Neural progenitor cell (in vitro differentiated cells): ENCODE data around the gene CISD3. TPM values are rescaled to one million over a fixed set of nuclear protein-coding genes. Genes with fewer than 3 reads are reported as not detected.
A peak's percentile ranks its signal among the peaks of the same experiment; 100 is the strongest.
"Not testable (repeated sequence)": the region's sequence is repeated elsewhere in the genome, so short reads cannot be mapped to it uniquely, and the experiment has no call there.

Experiments
- DNase-seq: peaks from one replicate; pipeline ENCODE4 v3.0.0-alpha.2; 2016; ENCODE audit warnings: low spot score
- H2AFZ ChIP-seq: fragments of 200-600 bp; sonication (generic); replicated peaks from 2 replicates; pipeline ENCODE4 v1.6.1; 2016; ENCODE audit warnings: antibody characterized with exemption
- H3F3A ChIP-seq: fragments of 200-600 bp; sonication (generic); 2 replicates; pipeline ENCODE4 v1.6.1; 2016; ENCODE audit warnings: antibody characterized with exemption, low read depth
- H3K27ac ChIP-seq: fragments of 200-600 bp; sonication (generic); 2 replicates; pipeline ENCODE4 v1.5.1; 2016; ENCODE audit warnings: mild to moderate bottlenecking
- H3K27me3 ChIP-seq: fragments of 200-600 bp; sonication (generic); 2 replicates; pipeline ENCODE4 v1.6.1; 2016; ENCODE audit warnings: mild to moderate bottlenecking, moderate library complexity
- H3K36me3 ChIP-seq: fragments of 200-600 bp; sonication (generic); 2 replicates; pipeline ENCODE4 v1.5.1; 2016
- H3K4me1 ChIP-seq: fragments of 200-600 bp; sonication (generic); 2 replicates; pipeline ENCODE4 v1.6.1; 2016; ENCODE audit warnings: mixed run types
- H3K4me2 ChIP-seq: fragments of 200-600 bp; sonication (generic); 2 replicates; pipeline ENCODE4 v1.6.1; 2016
- H3K4me3 ChIP-seq: fragments of 200-600 bp; sonication (generic); 2 replicates; pipeline ENCODE4 v1.5.1; 2016
- H3K79me2 ChIP-seq: fragments of 200-600 bp; sonication (generic); 2 replicates; pipeline ENCODE4 v1.6.1; 2016; ENCODE audit warnings: low read depth
- H3K9ac ChIP-seq: fragments of 200-600 bp; sonication (generic); 2 replicates; pipeline ENCODE4 v1.6.1; 2016
- H3K9me3 ChIP-seq: fragments of 200-600 bp; sonication (generic); 2 replicates; pipeline ENCODE4 v1.5.1; 2016; ENCODE audit warnings: low read depth
- H4K20me1 ChIP-seq: fragments of 200-600 bp; sonication (generic); 2 replicates; pipeline ENCODE4 v1.6.1; 2016; ENCODE audit warnings: low read depth
- H3K27ac Mint-ChIP-seq: 3 replicates; pipeline ENCODE4 v1.8.0; 2021; ENCODE audit warnings: mixed read lengths
- H3K27me3 Mint-ChIP-seq: 2 replicates; pipeline ENCODE4 v1.8.0; 2022; ENCODE audit warnings: low read depth, mild to moderate bottlenecking, inconsistent platforms, moderate library complexity, mixed read lengths; ENCODE audit not compliant: insufficient read depth
- H3K36me3 Mint-ChIP-seq: 3 replicates; pipeline ENCODE4 v1.8.0; 2021; ENCODE audit warnings: mixed read lengths
- H3K4me1 Mint-ChIP-seq: 3 replicates; pipeline ENCODE4 v1.8.0; 2021; ENCODE audit warnings: mixed read lengths
- H3K4me3 Mint-ChIP-seq: 3 replicates; pipeline ENCODE4 v1.8.0; 2021; ENCODE audit warnings: mild to moderate bottlenecking, moderate library complexity, mixed read lengths
- H3K9me3 Mint-ChIP-seq: 3 replicates; pipeline ENCODE4 v1.8.0; 2020; ENCODE audit warnings: mixed read lengths
- EZH2 ChIP-seq: fragments of 200-600 bp; sonication (generic); IDR thresholded peaks from 2 replicates; pipeline ENCODE4 v1.6.1; 2017; ENCODE audit warnings: antibody characterized with exemption, mild to moderate bottlenecking, moderate library complexity
- EZH2phosphoT487 ChIP-seq: fragments of 200-600 bp; sonication (generic); IDR thresholded peaks from 2 replicates; pipeline ENCODE4 v1.6.1; 2017; ENCODE audit warnings: antibody characterized with exemption
- total RNA-seq: library from RNA; depleted of rRNA; stranded (reverse); fragments of >200 nt; gene quantifications from 2 replicates; pipeline ENCODE4 v1.2.3, GENCODE V29; 2015; ENCODE audit warnings: low replicate concordance
- TF ChIP-seq, protein P1 (sequence below): fragments of 200-600 bp; sonication (generic); IDR thresholded peaks from 2 replicates; pipeline ENCODE4 v1.5.1; 2017; ENCODE audit warnings: antibody characterized with exemption, mild to moderate bottlenecking

CISD3 gene
- total RNA-seq, 1 donor from 2014 or later: 0.60 TPM

DNA sequence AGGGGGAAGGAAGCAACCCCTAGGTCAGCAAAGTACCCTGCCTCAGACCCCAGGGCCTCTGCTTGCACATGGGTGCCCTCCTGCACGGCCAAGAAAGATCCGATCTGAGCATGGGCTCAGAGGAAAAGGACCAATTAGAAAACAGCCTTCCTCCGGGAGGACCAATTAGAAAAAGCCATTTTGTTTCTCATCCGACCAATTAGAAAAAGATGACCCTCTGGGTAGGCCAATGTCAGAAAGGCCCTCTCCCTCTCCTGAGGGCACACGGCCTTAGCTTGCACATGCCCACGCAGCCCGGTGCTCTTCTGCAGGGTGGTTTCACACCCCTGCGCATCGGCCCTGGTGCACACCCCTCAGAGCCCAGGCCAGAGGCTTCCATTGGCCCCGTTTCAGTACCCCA lies 5.1 kb upstream of the CISD3 start:
- Mint-ChIP-seq H3K9me3 (no peaks in the 10 kb centered on the region), H3K27ac (no peak overlapping the region), H3K4me1 (peaks cover 23% of the 10 kb centered on the region), H3K4me3 (no peak overlapping the region), H3K36me3 (peaks cover 14% of the 10 kb centered on the region), H3K27me3 (peaks cover 3% of the 10 kb centered on the region)
- Histone ChIP-seq H2AFZ (no peak overlapping the region), H3K4me1 (peaks cover 5% of the 10 kb centered on the region), H3K4me3 (no peak overlapping the region), H3K9ac (no peak overlapping the region), H3K79me2 (no peaks in the 10 kb centered on the region), H3K4me2 (no peak overlapping the region), H3F3A (peaks cover 23% of the 10 kb centered on the region), H3K9me3 (no peaks in the 10 kb centered on the region), H4K20me1 (peaks cover 20% of the 10 kb centered on the region), H3K36me3 (no peaks in the 10 kb centered on the region), H3K27ac (no peak overlapping the region), H3K27me3 (peaks cover 34% of the 10 kb centered on the region)
- no peak for DNase-seq
- TF ChIP-seq, protein P1, sequence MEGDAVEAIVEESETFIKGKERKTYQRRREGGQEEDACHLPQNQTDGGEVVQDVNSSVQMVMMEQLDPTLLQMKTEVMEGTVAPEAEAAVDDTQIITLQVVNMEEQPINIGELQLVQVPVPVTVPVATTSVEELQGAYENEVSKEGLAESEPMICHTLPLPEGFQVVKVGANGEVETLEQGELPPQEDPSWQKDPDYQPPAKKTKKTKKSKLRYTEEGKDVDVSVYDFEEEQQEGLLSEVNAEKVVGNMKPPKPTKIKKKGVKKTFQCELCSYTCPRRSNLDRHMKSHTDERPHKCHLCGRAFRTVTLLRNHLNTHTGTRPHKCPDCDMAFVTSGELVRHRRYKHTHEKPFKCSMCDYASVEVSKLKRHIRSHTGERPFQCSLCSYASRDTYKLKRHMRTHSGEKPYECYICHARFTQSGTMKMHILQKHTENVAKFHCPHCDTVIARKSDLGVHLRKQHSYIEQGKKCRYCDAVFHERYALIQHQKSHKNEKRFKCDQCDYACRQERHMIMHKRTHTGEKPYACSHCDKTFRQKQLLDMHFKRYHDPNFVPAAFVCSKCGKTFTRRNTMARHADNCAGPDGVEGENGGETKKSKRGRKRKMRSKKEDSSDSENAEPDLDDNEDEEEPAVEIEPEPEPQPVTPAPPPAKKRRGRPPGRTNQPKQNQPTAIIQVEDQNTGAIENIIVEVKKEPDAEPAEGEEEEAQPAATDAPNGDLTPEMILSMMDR: no peak
- TF ChIP-seq EZH2phosphoT487 (no peak), EZH2 (no peak)

- not testable (repeated sequence) for H3K9me3 ChIP-seq, H3K27ac ChIP-seq
- peak overlapping the region; percentile 87 for H3K27ac Mint-ChIP-seq
Observed at GRCh38 chr17:38726145-38726544, 4.0 kb upstream of the CISD3 start.

GRCh38 chr17:38727736-38728135 lies 2.4 kb upstream of the CISD3 start:
- no peaks in the 10 kb centered on the region for H3K9me3 Mint-ChIP-seq
- Histone ChIP-seq H3K4me2 (no peak overlapping the region), H3K79me2 (no peaks in the 10 kb centered on the region), H3K4me1 (peaks cover 5% of the 10 kb centered on the region), H3F3A (peaks cover 33% of the 10 kb centered on the region), H3K27me3 (peaks cover 13% of the 10 kb centered on the region), H3K27ac (no peak overlapping the region), H3K9ac (no peak overlapping the region), H3K4me3 (no peak overlapping the region), H2AFZ (no peak overlapping the region), H4K20me1 (peaks cover 25% of the 10 kb centered on the region), H3K9me3 (no peaks in the 10 kb centered on the region), H3K36me3 (no peaks in the 10 kb centered on the region)
- H3K36me3 Mint-ChIP-seq: peaks cover 11% of the 10 kb centered on the region
- no peak for DNase-seq
- H3K4me1 Mint-ChIP-seq: peaks cover 19% of the 10 kb centered on the region
- no peak for TF ChIP-seq EZH2
- TF ChIP-seq, protein P1: no peak
- no peak for TF ChIP-seq EZH2phosphoT487
- no peak overlapping the region for H3K4me3 Mint-ChIP-seq
- H3K27ac Mint-ChIP-seq: no peak overlapping the region
- H3K27me3 Mint-ChIP-seq: peaks cover 7% of the 10 kb centered on the region

More at GRCh38 chr17:38726145-38726544, 4.0 kb upstream of the CISD3 start:
- H3K4me1 Mint-ChIP-seq: peaks cover 20% of the 10 kb centered on the region
- H3K36me3 Mint-ChIP-seq: peaks cover 11% of the 10 kb centered on the region
- not testable (repeated sequence) for H3K4me3 Mint-ChIP-seq, H3K4me2 ChIP-seq, H3K27me3 Mint-ChIP-seq, H3K9ac ChIP-seq, H3K79me2 ChIP-seq, H3K9me3 Mint-ChIP-seq, H3K4me3 ChIP-seq, H2AFZ ChIP-seq, H3K4me1 ChIP-seq, DNase-seq, H3K36me3 ChIP-seq
- peaks cover 23% of the 10 kb centered on the region for H3K27me3 ChIP-seq
- H3F3A ChIP-seq: peaks cover 23% of the 10 kb centered on the region
- peaks cover 21% of the 10 kb centered on the region for H4K20me1 ChIP-seq

- Mint-ChIP-seq H3K4me3 (peak overlapping the region; percentile 83), H3K9me3 (no peaks in the 10 kb centered on the region), H3K4me1 (peaks cover 22% of the 10 kb centered on the region), H3K27ac (no peak overlapping the region), H3K27me3 (peaks cover 8% of the 10 kb centered on the region), H3K36me3 (peaks cover 15% of the 10 kb centered on the region)
- H3K27ac ChIP-seq: no peak overlapping the region
- H3K9ac ChIP-seq: no peak overlapping the region
- no peak overlapping the region for H3K4me2 ChIP-seq
- peaks cover 30% of the 10 kb centered on the region for H4K20me1 ChIP-seq
- no peaks in the 10 kb centered on the region for H3K9me3 ChIP-seq
- no peaks in the 10 kb centered on the region for H3K79me2 ChIP-seq
- TF ChIP-seq, protein P1: no peak
- TF ChIP-seq EZH2phosphoT487 (no peak), EZH2 (no peak)
- peaks cover 13% of the 10 kb centered on the region for H3K27me3 ChIP-seq
- no peak overlapping the region for H2AFZ ChIP-seq
- H3K4me1 ChIP-seq: peaks cover 5% of the 10 kb centered on the region
- H3K4me3 ChIP-seq: no peak overlapping the region
- H3K36me3 ChIP-seq: no peaks in the 10 kb centered on the region
- DNase-seq: no peak
- peaks cover 33% of the 10 kb centered on the region for H3F3A ChIP-seq
Observed at GRCh38 chr17:38728290-38728831, 1.8 kb upstream of the CISD3 start.
